ENCODE measurements around the gene SEC62. TPM values are rescaled to one million over a fixed set of nuclear protein-coding genes. Genes with fewer than 3 reads are reported as not detected.

Gene SEC62
- total RNA-seq, 2 donors from 2014 or later: 48.7 to 64.4 TPM

DNA sequence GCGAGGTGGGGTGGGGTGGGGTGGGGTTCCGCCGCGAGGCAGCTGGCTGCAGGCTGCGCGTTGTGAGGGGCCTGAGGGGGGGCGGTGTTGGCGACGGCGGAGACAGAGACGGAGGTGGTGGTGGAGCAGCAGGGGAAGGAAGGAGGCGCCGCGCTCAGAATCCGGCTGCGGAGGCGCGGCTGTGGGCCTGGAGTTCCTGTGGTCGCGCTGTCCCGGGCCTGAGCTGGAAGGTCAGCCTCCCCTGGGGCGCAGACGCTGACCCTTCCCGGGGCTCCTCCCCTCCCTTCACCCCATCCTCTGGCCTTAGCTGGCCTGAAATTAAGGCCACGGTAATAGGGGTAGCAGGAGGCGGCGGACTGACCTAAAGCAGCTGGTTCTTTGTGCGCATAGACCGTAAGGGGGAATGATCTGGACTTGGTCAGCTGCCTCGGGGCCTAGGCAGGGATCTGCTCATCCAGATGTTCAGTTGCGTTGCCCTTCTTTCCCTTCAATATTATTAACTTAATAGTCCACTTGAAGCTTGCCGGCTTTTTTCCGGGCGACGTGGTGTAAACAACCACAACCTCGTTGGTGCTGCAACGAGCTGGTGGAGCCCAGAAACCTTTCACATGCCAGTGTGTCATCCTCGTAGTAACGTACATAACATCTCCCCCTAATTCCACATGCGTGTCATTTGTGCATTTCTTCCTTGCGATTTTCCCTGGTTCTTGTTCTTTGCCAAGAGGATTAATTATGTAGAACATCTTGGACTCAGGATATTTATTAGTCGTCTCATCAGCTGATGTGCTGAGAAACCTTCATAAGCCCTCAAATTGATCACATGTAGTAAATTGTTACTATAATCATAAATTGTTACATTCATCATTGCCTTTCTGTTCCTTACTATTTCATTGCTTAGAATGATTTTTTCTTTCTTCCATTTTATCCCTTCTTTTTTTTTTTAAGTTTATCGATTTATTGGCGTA is 626 bp downstream of the SEC62 start:
- H3K9ac ChIP-seq (ENCODE audit: extremely low read depth, low read length, poor library complexity, severe bottlenecking): peak overlapping the region; percentile 90
- peak overlapping the region; percentile 92 for H3K27ac ChIP-seq (ENCODE audit: low read depth, low read length)
- H3K9me3 ChIP-seq (ENCODE audit: control insufficient read depth, low read length): no peaks in the 10 kb centered on the region
- Mint-ChIP-seq H3K9me3 (no peaks in the 10 kb centered on the region), H3K27me3 (ENCODE audit: insufficient read depth) (peaks cover 8% of the 10 kb centered on the region), H3K36me3 (ENCODE audit: low read depth) (peaks cover 3% of the 10 kb centered on the region), H3K4me3 (peak overlapping the region; percentile 84), H3K27ac (peak overlapping the region; percentile 98), H3K4me1 (peaks cover 28% of the 10 kb centered on the region)
- no peak for DNase-seq
- TF ChIP-seq, protein P1, sequence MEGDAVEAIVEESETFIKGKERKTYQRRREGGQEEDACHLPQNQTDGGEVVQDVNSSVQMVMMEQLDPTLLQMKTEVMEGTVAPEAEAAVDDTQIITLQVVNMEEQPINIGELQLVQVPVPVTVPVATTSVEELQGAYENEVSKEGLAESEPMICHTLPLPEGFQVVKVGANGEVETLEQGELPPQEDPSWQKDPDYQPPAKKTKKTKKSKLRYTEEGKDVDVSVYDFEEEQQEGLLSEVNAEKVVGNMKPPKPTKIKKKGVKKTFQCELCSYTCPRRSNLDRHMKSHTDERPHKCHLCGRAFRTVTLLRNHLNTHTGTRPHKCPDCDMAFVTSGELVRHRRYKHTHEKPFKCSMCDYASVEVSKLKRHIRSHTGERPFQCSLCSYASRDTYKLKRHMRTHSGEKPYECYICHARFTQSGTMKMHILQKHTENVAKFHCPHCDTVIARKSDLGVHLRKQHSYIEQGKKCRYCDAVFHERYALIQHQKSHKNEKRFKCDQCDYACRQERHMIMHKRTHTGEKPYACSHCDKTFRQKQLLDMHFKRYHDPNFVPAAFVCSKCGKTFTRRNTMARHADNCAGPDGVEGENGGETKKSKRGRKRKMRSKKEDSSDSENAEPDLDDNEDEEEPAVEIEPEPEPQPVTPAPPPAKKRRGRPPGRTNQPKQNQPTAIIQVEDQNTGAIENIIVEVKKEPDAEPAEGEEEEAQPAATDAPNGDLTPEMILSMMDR (conservative IDR thresholded peaks at IDR 0.05): no peak
- H3K4me1 ChIP-seq (ENCODE audit: control insufficient read depth, insufficient read depth, low read length): peaks cover 4% of the 10 kb centered on the region
- H3K27me3 ChIP-seq (ENCODE audit: control insufficient read depth, insufficient read depth, low read length, poor library complexity, severe bottlenecking): no peaks in the 10 kb centered on the region
- H3K4me3 ChIP-seq (ENCODE audit: low read length): peak overlapping the region; percentile 96
- H3K36me3 ChIP-seq (ENCODE audit: control insufficient read depth, insufficient read depth, low read length): peaks cover 17% of the 10 kb centered on the region
- 4 to 8% methylated on average over 10 to 43 of the region's 44 CpGs for WGBS, 2 experiments (ENCODE audit: insufficient coverage in 1 of 2, insufficient read length in 1 of 2)

- Histone ChIP-seq H3K9me3 (ENCODE audit: control insufficient read depth, low read length) (no peaks in the 10 kb centered on the region), H3K27ac (ENCODE audit: low read depth, low read length) (no peak overlapping the region), H3K27me3 (ENCODE audit: control insufficient read depth, insufficient read depth, low read length, poor library complexity, severe bottlenecking) (no peaks in the 10 kb centered on the region), H3K36me3 (ENCODE audit: control insufficient read depth, insufficient read depth, low read length) (peaks cover 17% of the 10 kb centered on the region), H3K4me3 (ENCODE audit: low read length) (peak overlapping the region; percentile 96), H3K4me1 (ENCODE audit: control insufficient read depth, insufficient read depth, low read length) (peaks cover 4% of the 10 kb centered on the region), H3K9ac (ENCODE audit: extremely low read depth, low read length, poor library complexity, severe bottlenecking) (peak overlapping the region; percentile 90)
- H3K9me3 Mint-ChIP-seq: no peaks in the 10 kb centered on the region
- TF ChIP-seq, protein P1 (conservative IDR thresholded peaks at IDR 0.05): no peak
- no peak overlapping the region for H3K27ac Mint-ChIP-seq
- no peak for DNase-seq
- H3K27me3 Mint-ChIP-seq (ENCODE audit: insufficient read depth): peaks cover 4% of the 10 kb centered on the region
- no CpG with 5 or more reads among the region's 2 CpGs for WGBS, 2 experiments (ENCODE audit: insufficient coverage in 1 of 2, insufficient read length in 1 of 2)
- H3K4me3 Mint-ChIP-seq: peak overlapping the region; percentile 84
- peaks cover 5% of the 10 kb centered on the region for H3K36me3 Mint-ChIP-seq (ENCODE audit: low read depth)
- H3K4me1 Mint-ChIP-seq: peaks cover 28% of the 10 kb centered on the region
Observed at GRCh38 chr3:169968224-169968885, 1.7 kb downstream of the SEC62 start.

GRCh38 chr3:169969174-169970095 is 2.8 kb downstream of the SEC62 start:
- H3K27me3 Mint-ChIP-seq (ENCODE audit: insufficient read depth): peaks cover 3% of the 10 kb centered on the region
- Histone ChIP-seq H3K4me3 (ENCODE audit: low read length) (peak overlapping the region; percentile 96), H3K9me3 (ENCODE audit: control insufficient read depth, low read length) (no peaks in the 10 kb centered on the region), H3K27ac (ENCODE audit: low read depth, low read length) (no peak overlapping the region), H3K27me3 (ENCODE audit: control insufficient read depth, insufficient read depth, low read length, poor library complexity, severe bottlenecking) (no peaks in the 10 kb centered on the region), H3K36me3 (ENCODE audit: control insufficient read depth, insufficient read depth, low read length) (peaks cover 17% of the 10 kb centered on the region), H3K4me1 (ENCODE audit: control insufficient read depth, insufficient read depth, low read length) (peaks cover 4% of the 10 kb centered on the region), H3K9ac (ENCODE audit: extremely low read depth, low read length, poor library complexity, severe bottlenecking) (peak overlapping the region; percentile 90)
- peaks cover 28% of the 10 kb centered on the region for H3K4me1 Mint-ChIP-seq
- H3K27ac Mint-ChIP-seq: no peak overlapping the region
- DNase-seq: no peak
- H3K4me3 Mint-ChIP-seq: no peak overlapping the region
- H3K36me3 Mint-ChIP-seq (ENCODE audit: low read depth): peaks cover 10% of the 10 kb centered on the region
- 89 to 95% methylated on average over 4 to 5 of the region's 5 CpGs for WGBS, 2 experiments (ENCODE audit: insufficient coverage in 1 of 2, insufficient read length in 1 of 2)
- no peaks in the 10 kb centered on the region for H3K9me3 Mint-ChIP-seq
- TF ChIP-seq, protein P1 (conservative IDR thresholded peaks at IDR 0.05): no peak

All from endodermal cell (in vitro differentiated cells).